Activated naive CD4-positive, alpha-beta T cell treated with anti-CD3 and anti-CD28 coated beads, Interleukin-2, amount 50 U/mL, for 24 hours (primary cell): ENCODE measurements around the gene ABCF2.

ENCODE experiments used
- H3K27ac Mint-ChIP-seq: one replicate; pipeline ENCODE4 v1.8.0; 2021; ENCODE audit warnings: mild to moderate bottlenecking, mixed read lengths
- H3K27me3 Mint-ChIP-seq: one replicate; pipeline ENCODE4 v1.8.0; 2021; ENCODE audit warnings: mixed read lengths
- H3K36me3 Mint-ChIP-seq: one replicate; pipeline ENCODE4 v1.8.0; 2021; ENCODE audit warnings: mixed read lengths
- H3K4me1 Mint-ChIP-seq: one replicate; pipeline ENCODE4 v1.8.0; 2021; ENCODE audit warnings: mixed read lengths
- H3K4me3 Mint-ChIP-seq: one replicate; pipeline ENCODE4 v1.8.0; 2021; ENCODE audit warnings: mild to moderate bottlenecking, mixed read lengths
- H3K9me3 Mint-ChIP-seq: one replicate; pipeline ENCODE4 v1.8.0; 2021; ENCODE audit warnings: mixed read lengths

ABCF2 gene

DNA sequence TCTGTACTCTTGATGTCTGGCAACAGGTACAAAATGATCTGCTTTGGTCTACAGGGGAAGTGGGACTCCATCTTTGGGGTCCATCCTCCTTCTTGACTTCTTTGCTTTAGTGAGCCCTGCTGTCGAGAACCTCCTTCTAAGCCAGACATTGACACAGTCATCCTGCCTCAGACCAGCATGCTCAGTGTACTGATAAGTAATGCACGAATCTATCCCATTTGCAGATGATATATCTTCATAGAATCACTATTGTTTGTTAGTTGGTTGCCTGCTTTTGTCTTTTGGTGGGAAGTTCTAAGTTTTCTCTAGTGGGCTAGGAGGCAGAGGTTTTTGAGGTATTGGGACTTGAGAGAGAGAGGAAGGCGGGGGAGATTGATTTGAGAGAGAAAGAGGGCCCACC is 25.7 kb downstream of the ABCF2 start:
- no peaks in the 10 kb centered on the region for H3K9me3 Mint-ChIP-seq
- no peak overlapping the region for H3K4me3 Mint-ChIP-seq
- H3K27ac Mint-ChIP-seq: no peak overlapping the region
- no peaks in the 10 kb centered on the region for H3K36me3 Mint-ChIP-seq
- peaks cover 5% of the 10 kb centered on the region for H3K4me1 Mint-ChIP-seq
- H3K27me3 Mint-ChIP-seq: no peaks in the 10 kb centered on the region

DNA sequence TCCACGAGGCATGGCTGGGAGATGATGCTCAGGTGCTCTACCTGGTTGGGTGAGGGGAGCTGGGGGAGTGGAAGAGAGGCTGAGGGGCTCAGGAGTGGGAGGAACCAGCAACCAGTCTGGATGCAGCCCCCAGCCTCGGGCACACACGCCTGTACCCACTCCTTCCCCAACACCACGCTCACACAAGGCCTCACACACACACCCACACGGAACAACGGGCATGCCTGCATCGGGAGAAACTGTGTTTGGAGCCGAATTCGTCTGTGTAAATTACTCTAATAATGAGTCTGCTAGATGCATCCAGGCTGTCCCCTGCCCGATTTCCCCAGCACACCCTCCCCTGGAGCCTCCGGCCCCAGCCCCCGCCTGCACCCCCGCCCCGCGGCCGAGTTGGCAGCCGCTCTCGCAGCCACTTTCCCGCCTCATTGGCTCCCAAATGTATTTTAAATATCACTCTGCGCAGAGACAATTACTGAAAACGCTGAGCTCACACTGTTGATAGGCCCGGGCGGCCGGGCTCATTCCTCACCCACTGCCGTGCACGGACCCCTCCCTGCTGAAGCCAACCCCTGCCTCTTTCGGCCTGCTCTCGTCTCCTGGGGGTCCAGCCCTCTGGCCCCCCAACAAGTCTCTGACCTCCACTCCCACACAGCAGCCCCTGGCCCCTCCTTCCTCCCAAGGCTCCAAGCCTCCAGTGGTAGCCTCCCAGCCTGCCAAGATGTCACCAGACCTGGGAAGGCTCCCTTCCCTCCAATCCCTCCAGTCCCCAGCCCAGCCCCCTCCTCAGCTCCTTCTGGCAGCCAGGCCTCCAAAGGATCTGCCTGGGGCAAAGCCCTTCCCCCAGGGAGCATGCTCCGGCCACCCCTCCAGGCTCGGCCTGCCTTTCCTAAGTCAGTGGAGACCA is 27.8 kb downstream of the ABCF2 start:
- H3K27me3 Mint-ChIP-seq: peaks cover 5% of the 10 kb centered on the region
- no peaks in the 10 kb centered on the region for H3K36me3 Mint-ChIP-seq
- H3K4me1 Mint-ChIP-seq: no peaks in the 10 kb centered on the region
- no peak overlapping the region for H3K4me3 Mint-ChIP-seq
- no peak overlapping the region for H3K27ac Mint-ChIP-seq
- no peaks in the 10 kb centered on the region for H3K9me3 Mint-ChIP-seq

DNA sequence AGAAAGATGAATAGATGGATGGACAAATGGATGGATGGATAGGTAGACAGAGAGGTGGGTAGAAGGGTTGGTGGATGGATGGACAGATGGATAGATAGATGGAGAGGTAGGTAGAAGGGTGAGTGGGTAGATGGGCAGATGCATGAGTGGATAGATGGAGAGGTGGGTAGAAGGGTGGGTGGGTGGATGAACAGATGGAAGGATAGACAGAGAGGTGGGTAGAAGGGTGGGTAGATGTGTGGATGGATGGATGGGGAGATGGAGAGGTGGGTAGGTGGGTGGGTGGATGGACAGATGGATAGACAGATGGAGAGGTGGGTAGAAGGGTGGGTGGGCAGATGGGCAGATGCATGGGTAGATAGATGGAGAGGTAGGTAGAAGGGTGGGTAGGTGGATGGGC is 29.1 kb downstream of the ABCF2 start:
- Mint-ChIP-seq H3K4me3 (no peak overlapping the region), H3K9me3 (no peaks in the 10 kb centered on the region), H3K27me3 (peaks cover 5% of the 10 kb centered on the region), H3K4me1 (no peaks in the 10 kb centered on the region), H3K27ac (no peak overlapping the region), H3K36me3 (no peaks in the 10 kb centered on the region)

DNA sequence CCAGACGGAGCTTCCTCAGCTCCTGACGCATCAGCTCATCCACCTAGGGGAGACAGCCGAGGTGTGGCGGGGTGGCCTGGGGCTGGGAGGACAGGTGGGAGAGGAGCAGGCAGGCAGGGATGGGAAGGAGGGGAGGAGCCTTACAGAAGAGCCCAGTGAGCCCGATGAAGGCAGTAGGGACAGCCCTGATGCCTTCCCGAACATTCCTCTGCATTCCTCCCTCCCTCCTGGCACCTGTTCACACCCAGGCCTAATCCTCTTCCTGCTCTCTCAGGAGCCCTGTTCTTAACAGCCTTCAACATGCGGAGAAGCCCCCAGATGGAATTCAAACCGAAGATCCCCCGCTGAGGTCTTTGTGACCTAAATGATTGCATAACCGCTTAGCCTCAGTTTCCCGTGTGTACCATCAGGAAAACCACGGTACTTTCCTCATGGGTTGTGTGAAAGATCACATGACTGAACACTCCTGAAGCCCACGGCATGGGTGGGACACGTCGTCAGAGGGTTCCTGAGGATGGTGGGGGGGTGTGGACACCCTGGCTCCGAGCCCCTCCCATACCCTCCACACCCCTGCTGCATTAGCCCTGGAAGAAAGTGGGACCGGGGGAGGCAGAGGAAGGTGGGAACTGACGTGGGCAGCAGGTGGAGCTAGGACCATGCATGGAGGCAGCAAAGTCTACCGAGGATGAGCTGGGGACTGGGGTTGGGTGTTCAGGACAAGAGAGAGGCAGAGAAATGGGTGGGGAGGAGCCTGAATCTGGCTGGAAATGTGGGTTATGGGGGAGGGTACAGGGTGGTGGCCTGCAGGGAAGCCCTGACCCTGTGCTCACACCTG is 31.2 kb downstream of the ABCF2 start:
- no peak overlapping the region for H3K4me3 Mint-ChIP-seq
- no peaks in the 10 kb centered on the region for H3K36me3 Mint-ChIP-seq
- peaks cover 5% of the 10 kb centered on the region for H3K27me3 Mint-ChIP-seq
- no peaks in the 10 kb centered on the region for H3K9me3 Mint-ChIP-seq
- H3K27ac Mint-ChIP-seq: no peak overlapping the region
- H3K4me1 Mint-ChIP-seq: no peaks in the 10 kb centered on the region

DNA sequence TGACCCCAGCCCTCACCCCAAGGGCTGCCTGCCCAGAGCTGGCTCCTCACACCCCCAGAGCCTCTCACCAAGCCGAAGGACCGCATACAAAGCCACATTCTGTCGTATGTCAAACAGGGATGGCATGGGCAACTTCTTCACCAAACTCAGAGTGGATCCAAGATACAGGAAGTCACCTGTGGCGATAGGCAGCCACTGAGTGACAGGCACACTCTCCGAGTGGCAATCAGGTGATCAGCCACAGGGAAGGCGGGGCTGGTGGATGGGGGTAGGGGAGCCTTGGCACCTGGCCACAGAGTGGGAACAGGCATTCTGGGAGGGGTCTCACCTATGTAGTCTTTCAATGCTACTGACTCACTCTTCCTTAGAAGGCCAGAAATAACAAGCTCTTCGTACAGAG is 32.8 kb downstream of the ABCF2 start:
- Mint-ChIP-seq H3K9me3 (no peaks in the 10 kb centered on the region), H3K27ac (no peak overlapping the region), H3K4me1 (no peaks in the 10 kb centered on the region), H3K27me3 (peaks cover 7% of the 10 kb centered on the region), H3K4me3 (no peak overlapping the region), H3K36me3 (no peaks in the 10 kb centered on the region)

DNA sequence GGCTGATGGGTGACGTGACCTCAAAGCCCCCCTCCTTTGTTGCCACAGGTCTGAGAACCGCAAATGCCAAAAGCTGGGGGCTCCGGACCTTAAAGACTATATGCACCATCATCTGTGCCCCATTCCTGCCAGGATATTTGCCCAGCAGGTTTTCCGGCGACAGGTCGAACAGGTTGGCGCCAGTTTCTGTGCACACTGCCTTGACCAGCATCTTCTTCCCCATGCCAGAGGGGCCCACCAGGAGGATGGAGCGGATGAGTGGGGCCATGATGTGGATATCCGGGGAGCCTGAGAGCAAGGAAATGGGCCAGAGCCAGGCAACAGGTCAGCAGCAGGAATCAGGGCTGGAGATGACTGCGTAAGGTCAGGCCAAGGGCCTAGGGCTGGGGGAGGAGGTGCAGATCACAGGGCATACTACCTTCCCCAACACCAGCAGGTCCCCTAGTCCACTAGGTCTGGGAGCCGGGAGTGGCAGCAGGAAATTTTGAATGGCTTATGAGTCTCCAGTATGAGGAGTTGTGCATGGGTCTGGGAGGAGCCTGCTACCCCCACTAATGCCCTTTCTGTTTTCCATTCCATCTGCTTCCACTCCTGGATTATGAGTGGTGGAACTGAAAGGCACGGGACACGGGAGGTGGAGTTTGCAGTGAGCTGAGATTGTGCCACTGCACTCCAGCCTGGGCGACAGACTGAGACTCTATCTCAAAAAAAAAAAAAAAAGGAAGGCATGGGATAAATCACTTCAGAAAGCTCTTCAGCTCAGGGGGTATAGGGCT is 33.6 kb downstream of the ABCF2 start:
- Mint-ChIP-seq H3K27ac (no peak overlapping the region), H3K4me3 (no peak overlapping the region), H3K36me3 (no peaks in the 10 kb centered on the region), H3K27me3 (peaks cover 7% of the 10 kb centered on the region), H3K4me1 (no peaks in the 10 kb centered on the region), H3K9me3 (no peaks in the 10 kb centered on the region)

DNA sequence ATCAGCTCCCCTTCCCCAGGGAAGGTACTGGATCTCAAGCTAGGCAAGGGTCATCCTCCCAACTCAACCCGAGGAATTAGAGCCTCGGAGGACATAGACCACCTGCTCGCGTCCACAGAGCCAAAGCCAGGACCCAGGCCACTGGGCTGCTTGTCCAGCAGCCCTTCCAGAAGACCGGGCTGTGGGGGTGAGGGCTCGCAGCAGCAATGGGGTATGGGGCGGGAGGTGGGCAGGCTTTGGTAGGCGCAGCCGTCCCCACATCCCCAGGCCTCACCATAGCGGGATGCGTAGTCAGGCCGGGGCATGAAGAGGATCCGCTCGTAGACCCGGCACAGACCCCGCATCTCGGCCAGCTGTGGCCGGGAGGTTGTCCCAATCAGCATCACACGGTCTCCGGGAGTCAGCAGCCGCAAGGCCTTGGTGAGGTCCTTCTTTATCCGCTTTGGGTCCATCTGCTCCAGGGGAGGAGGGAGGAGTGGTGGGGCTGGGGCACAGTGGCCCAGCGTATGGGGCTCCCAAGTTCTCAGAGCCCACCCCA is 34.9 kb downstream of the ABCF2 start:
- H3K27me3 Mint-ChIP-seq: peaks cover 7% of the 10 kb centered on the region
- no peaks in the 10 kb centered on the region for H3K9me3 Mint-ChIP-seq
- no peak overlapping the region for H3K4me3 Mint-ChIP-seq
- H3K4me1 Mint-ChIP-seq: no peaks in the 10 kb centered on the region
- no peak overlapping the region for H3K27ac Mint-ChIP-seq
- H3K36me3 Mint-ChIP-seq: no peaks in the 10 kb centered on the region

DNA sequence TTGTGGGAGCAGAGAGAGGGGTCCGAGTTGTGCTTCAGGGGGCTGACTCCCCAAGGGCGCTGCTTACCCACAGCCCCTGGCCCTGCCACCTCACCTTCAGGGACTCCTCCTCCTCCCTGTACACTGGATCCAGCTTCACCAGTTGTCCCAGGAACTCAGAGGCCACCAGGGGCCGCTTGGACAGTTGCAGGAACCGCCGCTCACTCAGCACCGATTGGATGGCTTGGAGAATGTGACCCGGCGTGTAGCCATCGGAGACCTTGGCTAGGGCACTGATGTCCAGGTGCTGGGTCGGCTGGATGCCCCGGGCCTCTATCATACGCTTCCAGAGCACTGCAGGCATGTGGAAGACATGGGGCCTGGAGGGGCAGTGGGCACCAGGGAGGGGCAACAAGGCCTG is 35.5 kb downstream of the ABCF2 start:
- Mint-ChIP-seq H3K4me3 (no peak overlapping the region), H3K27me3 (peaks cover 7% of the 10 kb centered on the region), H3K27ac (no peak overlapping the region), H3K4me1 (no peaks in the 10 kb centered on the region), H3K36me3 (no peaks in the 10 kb centered on the region), H3K9me3 (no peaks in the 10 kb centered on the region)

DNA sequence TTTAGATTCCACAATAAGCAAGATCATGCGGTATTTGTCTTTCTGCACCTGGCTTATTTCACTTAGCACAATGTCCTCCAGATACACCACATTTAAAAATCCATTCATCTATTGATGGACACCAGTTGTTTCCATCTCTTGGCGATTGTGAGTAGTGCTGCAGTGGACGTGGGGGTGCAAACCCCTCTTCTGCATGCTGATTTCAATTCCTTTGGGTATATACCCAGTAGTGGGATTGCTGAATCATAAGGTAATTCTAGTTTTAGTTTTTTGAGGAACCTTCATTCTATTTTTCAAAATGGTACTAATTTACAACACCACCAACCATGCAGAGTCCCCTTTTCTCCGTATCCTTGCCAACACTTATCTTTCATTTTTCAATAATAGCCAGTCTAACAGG is 38.0 kb downstream of the ABCF2 start:
- no peaks in the 10 kb centered on the region for H3K4me1 Mint-ChIP-seq

DNA sequence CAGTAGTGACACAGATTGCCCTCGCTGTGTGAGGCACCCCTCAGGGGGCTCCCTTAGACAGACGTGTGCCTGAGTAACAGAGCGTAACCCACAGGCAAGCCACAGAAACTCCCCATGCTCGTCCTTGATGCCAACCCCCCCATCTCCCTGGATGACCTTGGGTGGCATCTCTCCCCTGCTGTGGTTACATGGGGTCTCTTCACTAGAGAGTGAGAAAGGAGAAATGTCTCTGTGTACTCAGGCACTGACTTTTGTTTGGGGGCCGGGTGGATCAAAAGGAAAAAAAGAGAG is 38.8 kb downstream of the ABCF2 start:
- Mint-ChIP-seq H3K4me1 (no peaks in the 10 kb centered on the region), H3K27me3 (peaks cover 2% of the 10 kb centered on the region), H3K9me3 (no peaks in the 10 kb centered on the region), H3K4me3 (no peak overlapping the region), H3K27ac (no peak overlapping the region), H3K36me3 (no peaks in the 10 kb centered on the region)

More for the DNA sequence above, 38.0 kb downstream of the ABCF2 start:
- no peaks in the 10 kb centered on the region for H3K36me3 Mint-ChIP-seq
- H3K4me3 Mint-ChIP-seq: no peak overlapping the region
- peaks cover 2% of the 10 kb centered on the region for H3K27me3 Mint-ChIP-seq
- no peak overlapping the region for H3K27ac Mint-ChIP-seq
- H3K9me3 Mint-ChIP-seq: no peaks in the 10 kb centered on the region

DNA sequence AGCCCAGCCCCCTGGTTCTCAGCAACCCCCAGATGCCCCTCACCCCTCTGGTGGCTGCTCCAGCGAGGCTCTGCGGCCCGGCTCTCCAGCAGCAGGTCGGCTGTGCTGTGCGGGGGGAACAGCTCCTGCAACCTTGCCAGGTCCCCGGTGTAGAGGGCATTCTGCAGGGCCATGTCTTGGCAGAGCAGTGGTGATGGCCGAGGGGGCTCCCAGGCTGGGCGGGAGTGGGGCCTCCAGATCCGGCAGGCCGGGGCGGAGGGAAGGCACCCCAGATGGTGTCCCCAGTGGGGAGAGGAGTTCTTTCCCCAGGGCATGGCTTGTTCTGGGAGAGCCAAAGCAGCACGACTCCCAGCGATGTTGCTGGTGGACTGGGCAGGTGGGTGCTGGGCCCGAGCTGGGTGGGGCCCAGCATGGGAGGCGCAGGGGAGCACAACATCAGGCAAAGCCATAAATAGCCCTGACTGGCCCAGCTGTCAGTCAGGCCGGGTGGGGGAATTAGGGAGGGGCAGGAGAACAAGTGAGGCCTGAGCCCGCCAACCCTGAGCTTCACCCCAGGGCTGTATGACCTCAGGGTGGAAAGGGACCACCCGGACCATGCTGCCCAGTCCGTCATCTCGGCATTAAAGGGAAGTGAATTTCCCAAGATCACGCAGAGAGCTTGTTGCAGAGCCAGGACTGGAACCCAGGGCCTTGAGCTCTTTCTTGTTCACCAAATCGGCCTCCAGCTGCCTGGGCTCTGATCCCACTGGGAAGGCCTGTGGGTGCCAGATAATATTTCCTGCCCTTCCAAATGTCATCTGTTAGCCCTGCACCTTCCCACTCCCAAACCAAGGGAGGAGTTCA is 39.4 kb downstream of the ABCF2 start:
- no peaks in the 10 kb centered on the region for H3K4me1 Mint-ChIP-seq
- H3K27me3 Mint-ChIP-seq: peaks cover 2% of the 10 kb centered on the region
- no peak overlapping the region for H3K4me3 Mint-ChIP-seq
- H3K36me3 Mint-ChIP-seq: no peaks in the 10 kb centered on the region
- H3K27ac Mint-ChIP-seq: no peak overlapping the region
- H3K9me3 Mint-ChIP-seq: no peaks in the 10 kb centered on the region

DNA sequence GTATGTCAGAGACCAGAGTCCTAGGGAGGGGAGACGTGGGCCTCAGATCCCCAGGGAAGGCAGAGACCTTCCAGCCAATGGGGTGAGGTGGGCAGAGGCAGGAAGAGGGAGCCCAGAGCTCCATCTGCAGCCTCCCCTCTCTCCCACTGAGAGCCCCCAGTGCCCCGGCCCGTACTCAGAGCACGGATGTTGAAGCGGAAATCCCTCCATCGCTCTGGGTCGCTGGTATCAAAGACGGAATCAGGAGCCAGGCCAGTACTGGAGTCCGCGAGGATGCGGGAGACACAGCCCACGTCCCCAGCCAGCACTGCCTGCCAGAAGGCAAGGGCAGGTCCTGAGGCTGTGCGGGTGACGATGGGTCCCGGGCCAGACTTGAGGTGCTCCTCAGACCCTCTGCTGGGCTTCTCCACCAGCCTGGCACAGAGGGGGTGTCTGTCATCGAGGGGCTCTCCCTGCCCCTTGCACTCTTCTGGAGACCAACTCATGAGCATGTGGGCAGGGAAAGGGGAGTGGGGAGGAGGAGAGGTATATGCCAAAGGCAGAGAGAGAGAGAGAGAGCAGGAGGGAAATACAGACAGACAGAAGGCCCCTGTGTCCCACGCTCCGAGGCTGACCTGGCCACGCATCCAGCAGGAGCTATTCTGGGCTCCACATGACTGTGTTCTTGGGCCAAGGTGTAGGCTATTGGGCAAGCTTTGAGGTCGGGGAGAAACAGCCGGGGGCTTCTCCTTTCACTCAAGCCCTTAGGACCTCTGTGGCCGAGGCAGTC is 40.2 kb downstream of the ABCF2 start, which contains the start of gene ASB10:
ASB10 (minus strand) TSS at position 611 of the 769 bp plus-strand sequence; CDS start at position 491, 120 bp downstream.
- Mint-ChIP-seq H3K4me3 (no peak within 1 kb of the TSS), H3K36me3 (no peaks in the 10 kb centered on the region), H3K9me3 (no peaks in the 10 kb centered on the region), H3K27ac (no peak within 1 kb of the TSS), H3K27me3 (peaks cover 2% of the 10 kb centered on the region), H3K4me1 (no peaks in the 10 kb centered on the region)

DNA sequence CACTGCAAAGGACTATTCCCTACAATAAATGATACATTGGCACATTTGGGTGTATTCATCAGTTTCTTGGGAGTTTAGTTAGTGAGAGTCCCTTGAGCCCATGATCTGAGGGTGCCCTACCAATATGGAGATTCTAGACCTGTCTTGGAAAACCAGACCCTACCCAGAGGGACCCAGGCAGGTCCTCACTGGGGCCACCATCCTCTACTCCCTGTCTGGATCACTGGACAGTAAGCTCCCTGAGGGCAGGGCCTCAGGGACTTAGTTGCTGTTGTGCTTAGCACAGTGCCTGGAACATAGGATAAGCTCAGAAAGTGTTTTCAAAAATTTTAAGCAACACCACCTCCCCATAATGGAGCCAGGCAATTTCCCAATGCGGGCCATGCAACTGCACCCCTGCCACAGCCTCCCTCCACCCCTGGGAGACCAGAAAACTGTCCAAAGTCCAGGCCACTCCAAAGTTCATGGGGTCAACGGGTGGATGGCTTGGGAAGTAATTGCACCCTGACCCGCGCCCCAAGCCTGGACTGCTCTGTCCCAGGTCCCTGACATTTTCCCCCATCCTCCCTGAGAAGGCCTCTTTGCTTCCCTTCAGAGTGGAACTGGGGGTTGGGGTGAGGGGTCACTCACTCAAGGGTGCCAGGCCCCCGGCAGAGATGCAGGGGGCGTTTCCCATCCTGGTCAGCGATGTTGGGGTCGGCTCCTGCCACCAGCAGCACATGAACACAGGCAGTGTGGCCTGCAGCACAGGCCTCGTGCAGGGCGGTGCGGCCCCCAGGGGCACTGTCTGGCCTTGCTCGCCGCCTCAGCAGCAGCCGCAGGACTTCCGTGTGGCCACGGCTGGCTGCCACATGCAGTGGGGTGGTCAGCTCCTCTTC is 41.0 kb downstream of the ABCF2 start:
- H3K9me3 Mint-ChIP-seq: no peaks in the 10 kb centered on the region
- H3K27ac Mint-ChIP-seq: no peak overlapping the region
- no peaks in the 10 kb centered on the region for H3K4me1 Mint-ChIP-seq
- H3K27me3 Mint-ChIP-seq: peaks cover 2% of the 10 kb centered on the region
- no peaks in the 10 kb centered on the region for H3K36me3 Mint-ChIP-seq
- no peak overlapping the region for H3K4me3 Mint-ChIP-seq
